ENCODE results near the gene TFF3. TPM values are rescaled to one million over a fixed set of nuclear protein-coding genes. Genes with fewer than 3 reads are reported as not detected.

Gene TFF3
- total RNA-seq, 1 donor from 2014 or later = 0.26 TPM

- no peaks in the 10 kb centered on the region for H3K27me3 ChIP-seq (ENCODE audit: control insufficient read depth, insufficient read depth, low read length)
- DNase-seq (ENCODE audit: low read depth) (no peak), FAIRE-seq (no peak)
- H3K4me3 ChIP-seq (ENCODE audit: low read depth, low read length) = no peak overlapping the region
- peaks cover 6% of the 10 kb centered on the region for H3K36me3 ChIP-seq (ENCODE audit: control insufficient read depth, insufficient read depth, low read length)
- TF ChIP-seq, protein P1, sequence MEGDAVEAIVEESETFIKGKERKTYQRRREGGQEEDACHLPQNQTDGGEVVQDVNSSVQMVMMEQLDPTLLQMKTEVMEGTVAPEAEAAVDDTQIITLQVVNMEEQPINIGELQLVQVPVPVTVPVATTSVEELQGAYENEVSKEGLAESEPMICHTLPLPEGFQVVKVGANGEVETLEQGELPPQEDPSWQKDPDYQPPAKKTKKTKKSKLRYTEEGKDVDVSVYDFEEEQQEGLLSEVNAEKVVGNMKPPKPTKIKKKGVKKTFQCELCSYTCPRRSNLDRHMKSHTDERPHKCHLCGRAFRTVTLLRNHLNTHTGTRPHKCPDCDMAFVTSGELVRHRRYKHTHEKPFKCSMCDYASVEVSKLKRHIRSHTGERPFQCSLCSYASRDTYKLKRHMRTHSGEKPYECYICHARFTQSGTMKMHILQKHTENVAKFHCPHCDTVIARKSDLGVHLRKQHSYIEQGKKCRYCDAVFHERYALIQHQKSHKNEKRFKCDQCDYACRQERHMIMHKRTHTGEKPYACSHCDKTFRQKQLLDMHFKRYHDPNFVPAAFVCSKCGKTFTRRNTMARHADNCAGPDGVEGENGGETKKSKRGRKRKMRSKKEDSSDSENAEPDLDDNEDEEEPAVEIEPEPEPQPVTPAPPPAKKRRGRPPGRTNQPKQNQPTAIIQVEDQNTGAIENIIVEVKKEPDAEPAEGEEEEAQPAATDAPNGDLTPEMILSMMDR (IDR thresholded peaks at IDR 0.05; ENCODE audit: insufficient read depth, low read length, severe bottlenecking) = no peak
Measured at GRCh38 chr21:42291003-42291750, 24.0 kb downstream of the TFF3 start.

DNA sequence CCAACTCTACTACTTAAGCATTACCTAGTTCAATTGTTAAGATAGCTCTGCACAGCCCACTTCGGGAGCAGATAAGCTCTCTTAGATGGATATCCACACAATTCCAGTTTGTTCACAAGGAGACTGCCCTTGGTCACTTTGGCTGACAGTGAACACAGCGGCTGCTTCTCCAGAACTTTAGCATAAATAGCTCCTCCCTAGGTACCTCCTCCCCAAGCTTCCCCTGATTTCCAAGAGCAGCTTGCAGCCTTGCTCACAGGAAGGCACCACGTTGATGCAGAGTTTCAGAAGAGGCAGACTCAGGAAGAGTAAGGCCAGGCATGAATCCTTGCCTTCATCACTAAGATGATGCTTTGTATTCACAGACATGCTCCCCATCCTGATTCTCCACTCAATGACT is 24.7 kb downstream of the TFF3 start:
- H3K36me3 ChIP-seq (ENCODE audit: control insufficient read depth, insufficient read depth, low read length) = peaks cover 9% of the 10 kb centered on the region
- DNase-seq (ENCODE audit: low read depth) = no peak
- no peak overlapping the region for H3K4me3 ChIP-seq (ENCODE audit: low read depth, low read length)
- no peak for FAIRE-seq
- no peaks in the 10 kb centered on the region for H3K27me3 ChIP-seq (ENCODE audit: control insufficient read depth, insufficient read depth, low read length)
- TF ChIP-seq, protein P1 (IDR thresholded peaks at IDR 0.05; ENCODE audit: insufficient read depth, low read length, severe bottlenecking) = no peak

GRCh38 chr21:42289926-42290325 is 25.3 kb downstream of the TFF3 start:
- Histone ChIP-seq H3K27me3 (ENCODE audit: control insufficient read depth, insufficient read depth, low read length) (no peaks in the 10 kb centered on the region), H3K4me3 (ENCODE audit: low read depth, low read length) (no peak overlapping the region), H3K36me3 (ENCODE audit: control insufficient read depth, insufficient read depth, low read length) (peaks cover 9% of the 10 kb centered on the region)
- TF ChIP-seq, protein P1 (IDR thresholded peaks at IDR 0.05; ENCODE audit: insufficient read depth, low read length, severe bottlenecking) = no peak
- no peak for FAIRE-seq
- no peak for DNase-seq (ENCODE audit: low read depth)

GRCh38 chr21:42288962-42289361 is 26.2 kb downstream of the TFF3 start:
- DNase-seq (ENCODE audit: low read depth) (no peak), FAIRE-seq (no peak)
- no peaks in the 10 kb centered on the region for H3K27me3 ChIP-seq (ENCODE audit: control insufficient read depth, insufficient read depth, low read length)
- TF ChIP-seq, protein P1 (IDR thresholded peaks at IDR 0.05; ENCODE audit: insufficient read depth, low read length, severe bottlenecking) = no peak
- peaks cover 8% of the 10 kb centered on the region for H3K36me3 ChIP-seq (ENCODE audit: control insufficient read depth, insufficient read depth, low read length)
- no peak overlapping the region for H3K4me3 ChIP-seq (ENCODE audit: low read depth, low read length)

DNA sequence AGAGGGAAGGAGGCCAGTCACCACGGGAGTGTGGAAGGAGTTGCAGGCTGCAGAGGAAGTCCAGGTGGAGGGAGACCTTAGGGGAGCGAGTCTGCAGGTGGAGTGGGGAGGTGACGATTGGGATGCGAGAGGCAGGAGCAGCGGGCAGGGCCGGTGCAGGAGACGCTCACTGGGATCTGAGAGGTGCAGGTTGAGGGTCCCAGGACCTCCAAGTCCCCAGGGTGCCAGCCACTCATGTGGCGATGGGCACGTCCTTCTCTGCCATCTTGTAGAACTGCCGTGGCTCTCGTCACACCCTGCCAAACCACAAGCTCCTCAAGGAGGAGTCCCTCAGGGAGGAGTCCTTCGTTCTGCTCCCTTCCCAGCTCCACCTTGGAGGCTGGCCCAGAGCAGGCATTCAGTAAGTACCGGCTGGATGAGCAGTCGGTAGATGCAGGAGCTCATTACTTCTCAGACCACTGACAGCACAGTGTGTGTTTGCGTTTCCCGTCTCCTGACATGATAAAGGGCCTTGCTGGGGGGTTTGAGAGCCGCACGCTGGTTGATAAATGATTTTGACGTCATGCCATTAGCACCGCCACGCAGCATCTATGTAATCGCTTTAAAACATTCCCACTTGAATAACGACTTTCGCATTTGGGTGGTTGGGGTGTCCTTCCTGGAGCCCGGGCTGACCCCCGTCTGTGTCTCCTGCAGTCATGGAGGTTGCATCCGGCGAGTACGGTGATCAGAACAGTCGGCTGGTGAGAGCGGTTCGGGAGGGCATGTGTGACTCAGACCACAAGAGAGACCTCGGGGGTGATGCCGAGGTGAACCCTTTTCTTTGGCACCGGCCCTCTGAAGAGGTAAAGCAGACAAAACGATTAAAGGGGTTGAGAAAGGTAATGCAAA is 27.8 kb downstream of the TFF3 start:
- Histone ChIP-seq H3K4me3 (ENCODE audit: low read depth, low read length) (no peak overlapping the region), H3K36me3 (ENCODE audit: control insufficient read depth, insufficient read depth, low read length) (peaks cover 8% of the 10 kb centered on the region), H3K27me3 (ENCODE audit: control insufficient read depth, insufficient read depth, low read length) (no peaks in the 10 kb centered on the region)
- TF ChIP-seq, protein P1 (IDR thresholded peaks at IDR 0.05; ENCODE audit: insufficient read depth, low read length, severe bottlenecking) = no peak
- FAIRE-seq = no peak
- DNase-seq (ENCODE audit: low read depth) = no peak
